Measurements from ENCODE around the gene HMG20A.

Gene HMG20A

GRCh38 chr15:77479015-77479414 lies 58.3 kb downstream of the HMG20A start:
- peak in 1 of 5 experiments; percentile 30 for DNase-seq

GRCh38 chr15:77480859-77481633 lies 60.4 kb downstream of the HMG20A start:
- DNase-seq: no peak

- no peak for DNase-seq
These were observed 61.0 kb downstream of the HMG20A start for GRCh38 chr15:77481670-77482069.

- DNase-seq: no peak
These were observed 61.9 kb downstream of the HMG20A start for GRCh38 chr15:77482570-77482969.

- DNase-seq: no peak
These were observed 62.9 kb downstream of the HMG20A start for GRCh38 chr15:77483425-77484140.

GRCh38 chr15:77484994-77485393 lies 64.3 kb downstream of the HMG20A start:
- DNase-seq: no peak

GRCh38 chr15:77486542-77487468 lies 66.1 kb downstream of the HMG20A start:
- no peak for DNase-seq

GRCh38 chr15:77487469-77487842 lies 66.8 kb downstream of the HMG20A start:
- no peak for DNase-seq

GRCh38 chr15:77487888-77488287 lies 67.2 kb downstream of the HMG20A start:
- no peak for DNase-seq

- DNase-seq: no peak
These were observed 69.0 kb downstream of the HMG20A start for GRCh38 chr15:77489647-77490046.

GRCh38 chr15:77493324-77493907 lies 72.7 kb downstream of the HMG20A start:
- peak in 1 of 5 experiments; percentile 41 for DNase-seq

- no peak for DNase-seq
These were observed 73.6 kb downstream of the HMG20A start for GRCh38 chr15:77494073-77494867.

- no peak for DNase-seq
These were observed 74.3 kb downstream of the HMG20A start for GRCh38 chr15:77494964-77495363.

GRCh38 chr15:77495838-77496596 lies 75.3 kb downstream of the HMG20A start:
- DNase-seq: no peak

- DNase-seq: peak; percentile 34 to 64 (median 49)
These were observed 76.0 kb downstream of the HMG20A start for GRCh38 chr15:77496715-77497109.

- DNase-seq: no peak
These were observed 76.5 kb downstream of the HMG20A start for GRCh38 chr15:77497110-77497737.

- DNase-seq: no peak
These were observed 77.3 kb downstream of the HMG20A start for GRCh38 chr15:77497942-77498361.

GRCh38 chr15:77499087-77499760 lies 78.5 kb downstream of the HMG20A start:
- DNase-seq: no peak

GRCh38 chr15:77500989-77501388 lies 80.3 kb downstream of the HMG20A start:
- no peak for DNase-seq
